GM12801 (cell line): Measurements from ENCODE around the gene NUCKS1.

Source experiments
- TF ChIP-seq, protein P1 (sequence below): IDR thresholded peaks from one replicate; pipeline ENCODE4 v1.5.1; 2011; ENCODE audit warnings: control low read depth; ENCODE audit not compliant: insufficient read length; ENCODE audit errors: extremely low read depth

The NUCKS1 gene, protein sequence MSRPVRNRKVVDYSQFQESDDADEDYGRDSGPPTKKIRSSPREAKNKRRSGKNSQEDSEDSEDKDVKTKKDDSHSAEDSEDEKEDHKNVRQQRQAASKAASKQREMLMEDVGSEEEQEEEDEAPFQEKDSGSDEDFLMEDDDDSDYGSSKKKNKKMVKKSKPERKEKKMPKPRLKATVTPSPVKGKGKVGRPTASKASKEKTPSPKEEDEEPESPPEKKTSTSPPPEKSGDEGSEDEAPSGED

DNA sequence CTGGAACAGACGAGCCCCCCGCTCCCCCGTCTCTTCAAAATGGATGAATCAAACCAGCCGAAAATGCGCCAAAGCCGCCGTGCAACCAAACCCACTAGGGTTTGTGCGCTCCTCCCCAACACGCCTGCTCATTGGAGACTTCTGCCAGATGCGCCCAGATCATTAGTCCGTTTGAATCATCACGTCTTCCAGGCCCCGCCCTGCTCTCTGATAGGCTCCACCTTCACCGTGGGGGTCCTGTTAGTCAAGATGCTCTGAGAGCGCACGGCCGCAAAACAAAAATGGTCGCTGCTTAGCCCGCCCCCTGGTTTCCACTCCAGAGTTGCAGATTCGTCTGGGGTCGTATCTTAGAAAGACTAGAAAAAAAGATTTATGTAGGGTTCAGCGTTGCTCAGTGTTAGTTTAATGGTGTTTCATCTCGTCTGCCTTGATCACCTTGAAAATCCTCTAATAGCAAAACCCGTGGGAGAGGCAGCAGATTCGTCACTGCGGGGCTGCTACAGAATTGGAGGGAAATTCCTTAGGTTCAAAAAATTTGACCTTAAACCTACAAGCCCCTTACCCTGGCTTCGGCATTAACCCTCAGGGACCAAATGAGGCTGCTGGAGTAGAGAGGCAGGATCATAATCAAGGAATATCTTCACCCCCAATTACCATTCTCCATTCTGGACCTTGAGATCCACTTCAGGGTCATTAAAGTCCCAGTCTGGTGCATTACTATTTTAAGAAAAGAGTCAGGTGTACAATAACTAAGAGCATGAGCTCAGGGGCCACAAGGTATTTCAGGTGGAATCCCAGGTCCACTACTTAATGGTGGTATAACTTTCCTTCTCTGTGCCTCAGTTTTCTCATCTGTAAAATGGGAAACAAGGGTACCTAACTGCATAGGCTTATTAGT, at the start of gene NUCKS1:
Gene NUCKS1, minus strand, starts transcription at position 45 of the 898 bp plus-strand sequence. CDS start 209 bp downstream, outside the sequence.
- TF ChIP-seq, protein P1, sequence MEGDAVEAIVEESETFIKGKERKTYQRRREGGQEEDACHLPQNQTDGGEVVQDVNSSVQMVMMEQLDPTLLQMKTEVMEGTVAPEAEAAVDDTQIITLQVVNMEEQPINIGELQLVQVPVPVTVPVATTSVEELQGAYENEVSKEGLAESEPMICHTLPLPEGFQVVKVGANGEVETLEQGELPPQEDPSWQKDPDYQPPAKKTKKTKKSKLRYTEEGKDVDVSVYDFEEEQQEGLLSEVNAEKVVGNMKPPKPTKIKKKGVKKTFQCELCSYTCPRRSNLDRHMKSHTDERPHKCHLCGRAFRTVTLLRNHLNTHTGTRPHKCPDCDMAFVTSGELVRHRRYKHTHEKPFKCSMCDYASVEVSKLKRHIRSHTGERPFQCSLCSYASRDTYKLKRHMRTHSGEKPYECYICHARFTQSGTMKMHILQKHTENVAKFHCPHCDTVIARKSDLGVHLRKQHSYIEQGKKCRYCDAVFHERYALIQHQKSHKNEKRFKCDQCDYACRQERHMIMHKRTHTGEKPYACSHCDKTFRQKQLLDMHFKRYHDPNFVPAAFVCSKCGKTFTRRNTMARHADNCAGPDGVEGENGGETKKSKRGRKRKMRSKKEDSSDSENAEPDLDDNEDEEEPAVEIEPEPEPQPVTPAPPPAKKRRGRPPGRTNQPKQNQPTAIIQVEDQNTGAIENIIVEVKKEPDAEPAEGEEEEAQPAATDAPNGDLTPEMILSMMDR: no peak

DNA sequence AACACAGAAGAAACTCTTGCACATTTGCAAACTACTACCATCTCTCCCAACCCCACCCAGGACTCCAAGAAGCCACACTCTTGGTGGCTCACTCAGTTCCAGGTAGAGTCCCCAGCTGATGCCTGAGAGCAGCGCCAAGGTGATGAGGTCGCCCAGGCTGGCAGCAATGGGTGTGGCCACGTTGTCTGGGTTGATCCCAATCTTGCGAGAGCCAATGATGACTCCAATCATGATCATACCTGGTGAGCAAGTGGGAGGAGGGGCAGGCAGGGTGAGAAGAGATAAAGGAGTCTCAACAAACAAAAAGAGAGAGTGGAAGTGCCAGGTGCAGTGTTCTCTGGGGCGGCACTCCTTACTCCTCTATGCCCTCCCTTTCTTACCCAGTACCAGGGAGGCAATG, 48.6 kb upstream of the NUCKS1 start:
- TF ChIP-seq, protein P1: no peak

DNA sequence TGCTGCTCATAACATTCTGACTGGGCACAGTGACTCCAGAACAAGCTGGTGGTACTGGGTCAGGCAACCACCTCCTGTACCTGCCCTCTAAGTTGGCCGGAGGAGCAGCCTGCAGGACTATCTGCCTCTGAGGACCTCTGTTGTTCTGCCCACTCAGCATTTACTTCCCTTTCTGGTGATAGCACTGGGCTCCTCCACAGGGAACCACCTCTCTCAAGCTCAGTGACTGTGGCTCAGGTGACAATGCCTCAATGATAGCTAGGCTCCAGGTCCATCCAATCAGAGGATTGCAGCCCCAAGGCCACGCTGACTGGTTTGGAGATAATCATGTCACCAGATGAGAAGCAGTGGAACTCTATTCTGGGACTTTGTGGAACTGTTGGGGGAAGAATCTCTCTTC, 47.2 kb upstream of the NUCKS1 start:
- TF ChIP-seq, protein P1: no peak

DNA sequence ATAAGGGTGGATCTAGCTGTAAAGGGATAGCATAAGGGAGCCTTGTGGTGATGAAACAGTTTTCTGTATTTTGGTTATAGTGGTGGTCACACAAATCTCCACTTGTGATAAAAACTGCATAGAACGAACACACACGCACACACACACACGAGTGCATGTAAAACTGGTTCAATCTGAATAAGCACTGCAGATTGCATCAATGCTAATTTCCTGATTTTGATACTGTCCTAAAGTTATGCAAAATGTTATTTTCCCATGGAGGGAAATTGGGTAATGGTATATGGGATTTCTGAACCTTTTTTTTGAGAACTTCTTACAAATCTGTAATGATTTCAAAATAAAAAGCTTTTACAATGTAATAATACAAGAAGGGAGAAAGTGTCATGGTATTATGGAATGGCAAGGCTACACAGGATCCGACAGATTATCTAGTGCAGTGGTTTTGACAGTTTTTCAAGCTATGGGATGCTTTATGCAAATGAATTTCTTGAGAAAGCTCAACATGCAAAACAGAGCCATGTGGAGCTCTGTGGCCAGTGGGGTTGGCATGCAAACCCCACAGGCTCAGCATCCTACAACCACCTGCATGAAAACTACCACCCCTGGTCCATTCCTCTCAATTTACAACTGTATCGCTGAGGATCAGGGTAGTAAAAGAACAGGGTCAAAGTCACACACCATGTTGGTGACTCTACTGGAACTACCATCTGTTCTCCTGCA, 44.2 kb upstream of the NUCKS1 start:
- TF ChIP-seq, protein P1: no peak

DNA sequence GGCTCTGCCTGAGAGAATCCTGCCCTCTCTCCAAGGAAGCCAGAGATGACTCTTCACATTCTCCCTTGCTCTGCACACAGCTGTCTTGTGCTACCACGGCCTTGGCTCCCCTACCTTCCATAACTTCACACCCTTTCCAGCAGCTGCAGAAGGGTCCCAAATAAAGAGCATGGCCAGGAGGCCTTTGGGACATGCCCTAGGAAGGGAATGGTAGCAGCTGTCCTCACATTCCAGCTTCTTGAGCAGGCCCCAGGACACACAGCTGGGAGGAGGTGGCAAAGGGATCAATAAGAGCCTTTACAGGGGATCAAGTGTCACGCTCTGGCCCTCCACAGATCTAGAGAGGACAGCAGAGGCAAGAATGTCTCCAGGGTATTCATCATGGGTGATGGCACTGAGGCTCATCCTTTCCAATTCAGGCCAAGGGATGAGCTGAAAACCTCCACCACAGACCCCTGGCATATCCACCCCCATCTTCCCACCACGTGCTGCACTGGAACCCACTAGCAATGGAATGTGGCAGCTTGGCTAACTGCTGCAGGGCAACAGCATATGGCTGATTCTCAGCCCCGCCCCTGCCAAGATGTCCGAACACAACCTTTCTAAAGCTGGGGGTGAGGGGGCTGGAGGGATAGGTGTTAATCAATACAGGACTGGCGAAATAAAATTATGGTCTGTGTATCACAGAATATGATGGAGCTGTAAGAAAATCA, 43.1 kb upstream of the NUCKS1 start:
- TF ChIP-seq, protein P1: no peak

DNA sequence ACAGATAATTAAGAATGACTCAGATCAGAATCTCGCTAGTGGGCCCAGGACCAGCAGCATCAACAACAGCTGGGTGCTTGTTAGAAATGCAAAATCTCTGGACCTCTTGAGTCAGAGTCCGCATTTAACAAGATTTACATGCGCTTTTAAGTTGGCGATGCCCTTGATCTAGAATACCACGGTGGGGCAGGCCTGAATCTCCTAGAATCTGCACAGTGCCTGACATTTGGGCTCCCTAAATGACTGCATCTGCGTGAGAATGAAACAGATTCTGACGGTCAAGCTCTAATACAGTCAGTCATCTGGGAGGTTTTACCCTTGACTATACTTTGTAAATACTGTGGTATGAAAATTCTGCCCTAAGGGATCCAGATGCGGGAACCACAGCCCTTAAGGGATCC, 42.5 kb upstream of the NUCKS1 start:
- TF ChIP-seq, protein P1: no peak
